ENCODE data around the gene UMAD1. TPM values are rescaled to one million over a fixed set of nuclear protein-coding genes. Genes with fewer than 3 reads are reported as not detected.

UMAD1 gene
- total and polyA plus RNA-seq, 2 of the 13 experiments (the other 11 are each of a cell fraction or from before 2014, with no cell fraction given), result 16.8 to 17.6 TPM

- CTCF ChIA-PET (ENCODE audit: low intra/inter-chr PET ratio, low total read pairs), result no interaction called here
- WGBS (ENCODE audit: low lambda C conversion rate), result 93% methylated on average over 3 of the region's 3 CpGs
Measured at GRCh38 chr7:7738622-7739021, 98.1 kb downstream of the UMAD1 start.

GRCh38 chr7:7739204-7740036 lies 98.9 kb downstream of the UMAD1 start:
- ChIA-PET CTCF (ENCODE audit: low intra/inter-chr PET ratio, low total read pairs) (no interaction called here), POLR2A (interaction anchor here (1.8 kb wide), 1 partner anchor 43 kb away, joined by 4 read pairs; no protein-coding TSS in a partner anchor)
- BruUV-seq (replicated peaks), result no TSS peak
- Histone ChIP-seq H3K9ac (ENCODE audit: insufficient read depth, low read depth, low read length) (no peak overlapping the region), H3K79me2 (ENCODE audit: insufficient read depth, low read length) (no peaks in the 10 kb centered on the region), H3K4me3 (replicated peaks in 1 of 3; ENCODE audit: insufficient read depth in 1 of 3, low read depth in 2 of 3, low read length in 3 of 3) (no peak overlapping the region), H4K20me1 (ENCODE audit: insufficient read depth, low read length) (no peaks in the 10 kb centered on the region), H3K27ac (ENCODE audit: extremely low read length, insufficient read depth, low read length) (no peak overlapping the region), H2AFZ (ENCODE audit: low read length) (no peak overlapping the region), H3K9me3 (ENCODE audit: low read length) (no peaks in the 10 kb centered on the region), H3K36me3 (replicated peaks in 1 of 2; ENCODE audit: control insufficient read depth in 1 of 2, insufficient read depth in 2 of 2, low read length in 2 of 2) (no peaks in the 10 kb centered on the region), H3K4me2 (ENCODE audit: low read depth, low read length) (no peak overlapping the region), H3K4me1 (ENCODE audit: insufficient read depth, low read length) (peaks cover 26% of the 10 kb centered on the region), H3K27me3 (ENCODE audit: control insufficient read depth in 1 of 2, insufficient read depth in 2 of 2, low read length in 2 of 2) (no peaks in the 10 kb centered on the region; a peak in 1 of 5 replicates)
- DNase-seq (ENCODE audit: low spot score) (no peak), FAIRE-seq (no peak), ATAC-seq (no peak)
- 84% methylated on average over 4 of the region's 4 CpGs for WGBS (ENCODE audit: low lambda C conversion rate)
- intact Hi-C loops (cut with micrococcal nuclease; ENCODE audit: unreplicated experiment) (no loop called here), in situ Hi-C loops (cut with HindIII; ENCODE audit: extremely low pct_ligation_motif_present, low pct_unique_long_range_greater_than_20kb) (no loop called here)
- TF ChIP-seq ZSCAN29 (CRISPR knock-in tag; conservative IDR thresholded peaks at IDR 0.05) (no peak), HMG20A (CRISPR knock-in tag; IDR thresholded peaks at IDR 0.05; ENCODE audit: borderline replicate concordance) (peak; percentile 25; the same call in 1 of the 2 replicates), MAFK (conservative IDR thresholded peaks at IDR 0.05 in 1 of 2, IDR thresholded peaks at IDR 0.05 in 1 of 2; ENCODE audit: low read length in 2 of 2) (peak; percentile 57 to 79), SSRP1 (CRISPR knock-in tag; IDR thresholded peaks at IDR 0.05) (no peak), ZNF556 (CRISPR knock-in tag; IDR thresholded peaks at IDR 0.05; ENCODE audit: borderline replicate concordance) (no peak), SKI (IDR thresholded peaks at IDR 0.05; ENCODE audit: partially characterized antibody) (no peak), BRD4 (CRISPR knock-in tag; IDR thresholded peaks at IDR 0.05) (no peak), SUZ12 (IDR thresholded peaks at IDR 0.05; ENCODE audit: low read depth, low read length) (no peak), GFI1 (CRISPR knock-in tag; IDR thresholded peaks at IDR 0.05; ENCODE audit: borderline replicate concordance) (no peak), CBFB (CRISPR knock-in tag; IDR thresholded peaks at IDR 0.05) (no peak), YY1 (IDR thresholded peaks at IDR 0.05; ENCODE audit: insufficient read depth, insufficient replicate concordance, low read depth, low read length) (no peak), SOX13 (IDR thresholded peaks at IDR 0.05) (no peak), SOX13 (CRISPR knock-in tag; conservative IDR thresholded peaks at IDR 0.05 in 1 of 2, IDR thresholded peaks at IDR 0.05 in 1 of 2) (peak in 1 of 2 experiments; percentile 26; a peak in 1 of 4 replicates)
- TF ChIP-seq, protein P1, sequence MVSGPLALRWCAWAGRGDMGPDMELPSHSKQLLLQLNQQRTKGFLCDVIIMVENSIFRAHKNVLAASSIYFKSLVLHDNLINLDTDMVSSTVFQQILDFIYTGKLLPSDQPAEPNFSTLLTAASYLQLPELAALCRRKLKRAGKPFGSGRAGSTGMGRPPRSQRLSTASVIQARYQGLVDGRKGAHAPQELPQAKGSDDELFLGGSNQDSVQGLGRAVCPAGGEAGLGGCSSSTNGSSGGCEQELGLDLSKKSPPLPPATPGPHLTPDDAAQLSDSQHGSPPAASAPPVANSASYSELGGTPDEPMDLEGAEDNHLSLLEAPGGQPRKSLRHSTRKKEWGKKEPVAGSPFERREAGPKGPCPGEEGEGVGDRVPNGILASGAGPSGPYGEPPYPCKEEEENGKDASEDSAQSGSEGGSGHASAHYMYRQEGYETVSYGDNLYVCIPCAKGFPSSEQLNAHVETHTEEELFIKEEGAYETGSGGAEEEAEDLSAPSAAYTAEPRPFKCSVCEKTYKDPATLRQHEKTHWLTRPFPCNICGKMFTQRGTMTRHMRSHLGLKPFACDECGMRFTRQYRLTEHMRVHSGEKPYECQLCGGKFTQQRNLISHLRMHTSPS (CRISPR knock-in tag; IDR thresholded peaks at IDR 0.05; ENCODE audit: low read depth), result no peak

More at GRCh38 chr7:7738622-7739021, 98.1 kb downstream of the UMAD1 start:
- H3K9me3 ChIP-seq (ENCODE audit: low read length), result no peaks in the 10 kb centered on the region
- H3K9ac ChIP-seq (ENCODE audit: insufficient read depth, low read depth, low read length), result no peak overlapping the region
- no peak overlapping the region for H3K4me2 ChIP-seq (ENCODE audit: low read depth, low read length)
- H3K27me3 ChIP-seq (ENCODE audit: control insufficient read depth in 1 of 2, insufficient read depth in 2 of 2, low read length in 2 of 2), result no peaks in the 10 kb centered on the region; a peak in 1 of 5 replicates
- POLR2A ChIA-PET, result interaction anchor here (1.8 kb wide), 1 partner anchor 42 kb away, joined by 4 read pairs; no protein-coding TSS in a partner anchor
- peaks cover 31% of the 10 kb centered on the region for H3K4me1 ChIP-seq (ENCODE audit: insufficient read depth, low read length)
- H3K36me3 ChIP-seq (replicated peaks in 1 of 2; ENCODE audit: control insufficient read depth in 1 of 2, insufficient read depth in 2 of 2, low read length in 2 of 2), result no peaks in the 10 kb centered on the region
- DNase-seq (ENCODE audit: low spot score) (no peak), ATAC-seq (no peak), FAIRE-seq (no peak)
- no peak overlapping the region for H3K27ac ChIP-seq (ENCODE audit: extremely low read length, insufficient read depth, low read length)
- H3K4me3 ChIP-seq (replicated peaks in 1 of 3; ENCODE audit: insufficient read depth in 1 of 3, low read depth in 2 of 3, low read length in 3 of 3), result no peak overlapping the region
- in situ Hi-C loops (cut with HindIII; ENCODE audit: extremely low pct_ligation_motif_present, low pct_unique_long_range_greater_than_20kb), result no loop called here
- TF ChIP-seq, protein P2, sequence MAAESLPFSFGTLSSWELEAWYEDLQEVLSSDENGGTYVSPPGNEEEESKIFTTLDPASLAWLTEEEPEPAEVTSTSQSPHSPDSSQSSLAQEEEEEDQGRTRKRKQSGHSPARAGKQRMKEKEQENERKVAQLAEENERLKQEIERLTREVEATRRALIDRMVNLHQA (CRISPR knock-in tag; IDR thresholded peaks at IDR 0.05), result no peak
- BruUV-seq (replicated peaks), result no TSS peak
- H3K79me2 ChIP-seq (ENCODE audit: insufficient read depth, low read length), result no peaks in the 10 kb centered on the region
- intact Hi-C loops (cut with micrococcal nuclease; ENCODE audit: unreplicated experiment), result no loop called here
- no peak overlapping the region for H2AFZ ChIP-seq (ENCODE audit: low read length)
- H4K20me1 ChIP-seq (ENCODE audit: insufficient read depth, low read length), result no peaks in the 10 kb centered on the region
